Measurements from ENCODE around the gene SEC14L2. TPM values are rescaled to one million over a fixed set of nuclear protein-coding genes. Genes with fewer than 3 reads are reported as not detected.

The SEC14L2 gene
- total and polyA plus RNA-seq, 2 of the 8 experiments (the other 6 are each of a cell fraction or from before 2014, with no cell fraction given) = 2.8 to 3.2 TPM

DNA sequence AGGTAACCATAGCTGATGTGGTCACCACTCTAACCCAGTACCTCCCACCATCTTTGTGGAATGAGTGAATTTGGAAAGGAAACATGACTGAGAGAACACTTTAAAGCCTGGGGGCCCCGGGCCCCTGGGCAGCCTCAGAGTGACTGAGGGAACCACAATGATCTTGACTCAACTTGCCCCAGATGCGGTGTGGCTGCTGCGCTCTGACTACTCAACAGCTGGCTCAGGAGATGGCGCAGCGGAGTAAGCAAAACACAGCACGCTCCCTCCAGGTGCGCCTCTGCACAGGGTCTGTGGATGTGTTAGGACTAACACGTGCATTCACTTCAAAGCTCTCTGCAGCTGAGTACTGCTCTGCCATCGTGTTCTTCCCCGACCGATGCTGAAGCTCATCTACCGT, 15.6 kb upstream of the SEC14L2 start (continued):
- no peak for TF ChIP-seq SP4 (IDR thresholded peaks at IDR 0.05; ENCODE audit: low read length)
- no peak for TF ChIP-seq GABPA (IDR thresholded peaks at IDR 0.05; ENCODE audit: borderline replicate concordance, insufficient read depth, low read length)
- no peak for TF ChIP-seq TAF1 (IDR thresholded peaks at IDR 0.05; ENCODE audit: low read depth, low read length)
- TF ChIP-seq POLR2A (IDR thresholded peaks at IDR 0.05; ENCODE audit: control extremely low read depth in 1 of 2, low read depth in 2 of 2, low read length in 2 of 2) = no peak
- TF ChIP-seq SP2 (IDR thresholded peaks at IDR 0.05; ENCODE audit: low read length) = no peak
